Fibroblast of lung (primary cell): Measurements from ENCODE around the gene ADRM1.

Source experiments
- CTCF ChIP-seq, 2 donors: IDR thresholded peaks in 1 of 2; conservative IDR thresholded peaks in 1 of 2; 1 replicate in 1 of 2; 2 replicates in 1 of 2; pipeline ENCODE4 v1.5.1; 2011 to 2012; ENCODE audit warnings: low read length in 2 of 2, control low read depth in 1 of 2, inconsistent platforms in 1 of 2, low read depth in 1 of 2, mild to moderate bottlenecking in 1 of 2
- EZH2 ChIP-seq: IDR thresholded peaks from 2 replicates; pipeline ENCODE4 v1.5.1; 2012; ENCODE audit warnings: low read length, control low read depth, mild to moderate bottlenecking; ENCODE audit errors: missing control alignments

DNA sequence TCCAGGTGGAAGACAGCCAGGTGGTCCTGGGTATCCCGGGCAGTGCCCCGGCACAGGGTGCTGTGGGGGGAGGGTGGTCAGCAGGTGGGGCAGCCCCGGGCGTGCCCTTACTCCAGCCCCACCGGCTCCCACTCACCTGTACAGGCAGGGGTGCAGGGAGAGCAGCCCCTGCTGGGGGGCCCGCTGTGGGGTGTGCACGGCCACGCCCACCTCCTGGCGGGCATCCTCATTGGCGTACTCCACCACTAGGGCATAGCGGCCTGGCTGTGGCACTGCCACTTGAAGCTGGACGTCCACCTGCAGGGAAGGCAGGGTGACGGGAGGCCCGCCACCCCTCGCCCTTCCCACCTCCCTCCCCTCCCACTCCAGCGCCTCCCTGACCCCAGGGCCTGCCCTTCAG lies 29.6 kb downstream of the ADRM1 start:
- TF ChIP-seq CTCF (conservative IDR thresholded peaks at IDR 0.05 in 1 of 2, IDR thresholded peaks at IDR 0.05 in 1 of 2; ENCODE audit: low read depth in 1 of 2, low read length in 2 of 2) (no peak), EZH2 (no peak)
